Neural progenitor cell (in vitro differentiated cells): Measurements from ENCODE around the gene RPRD2.
"Not testable (repeated sequence)": the region's sequence is repeated elsewhere in the genome, so short reads cannot be mapped to it uniquely, and the experiment has no call there.

Experiments
- CTCF ChIP-seq: fragments of 200-600 bp; sonication (generic); IDR thresholded peaks from 2 replicates; pipeline ENCODE4 v1.5.1; 2017; ENCODE audit warnings: antibody characterized with exemption, mild to moderate bottlenecking
- EZH2 ChIP-seq: fragments of 200-600 bp; sonication (generic); IDR thresholded peaks from 2 replicates; pipeline ENCODE4 v1.6.1; 2017; ENCODE audit warnings: antibody characterized with exemption, mild to moderate bottlenecking, moderate library complexity
- EZH2phosphoT487 ChIP-seq: fragments of 200-600 bp; sonication (generic); IDR thresholded peaks from 2 replicates; pipeline ENCODE4 v1.6.1; 2017; ENCODE audit warnings: antibody characterized with exemption

GRCh38 chr1:150314691-150315090 lies 49.3 kb upstream of the RPRD2 start:
- TF ChIP-seq CTCF, EZH2, EZH2phosphoT487: not testable (repeated sequence)
